ENCODE data around the gene JMJD4. TPM values are rescaled to one million over a fixed set of nuclear protein-coding genes. Genes with fewer than 3 reads are reported as not detected.

Gene JMJD4, protein sequence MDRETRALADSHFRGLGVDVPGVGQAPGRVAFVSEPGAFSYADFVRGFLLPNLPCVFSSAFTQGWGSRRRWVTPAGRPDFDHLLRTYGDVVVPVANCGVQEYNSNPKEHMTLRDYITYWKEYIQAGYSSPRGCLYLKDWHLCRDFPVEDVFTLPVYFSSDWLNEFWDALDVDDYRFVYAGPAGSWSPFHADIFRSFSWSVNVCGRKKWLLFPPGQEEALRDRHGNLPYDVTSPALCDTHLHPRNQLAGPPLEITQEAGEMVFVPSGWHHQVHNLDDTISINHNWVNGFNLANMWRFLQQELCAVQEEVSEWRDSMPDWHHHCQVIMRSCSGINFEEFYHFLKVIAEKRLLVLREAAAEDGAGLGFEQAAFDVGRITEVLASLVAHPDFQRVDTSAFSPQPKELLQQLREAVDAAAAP
- total RNA-seq = 42.9 and 43.3 TPM in 2 replicates

GRCh38 chr1:227734856-227735538 is at the start of gene JMJD4, which contains the start of gene SNAP47:
TSS of gene JMJD4 (minus strand) at chr1:227735302. CDS start at chr1:227735273, 29 bp downstream.
TSS of gene SNAP47 (plus strand) at chr1:227735435. CDS start at chr1:227747737, 12,302 bp downstream.

Other genes starting within 250 kb of the JMJD4 start
- 3.9 and 6.0 TPM in 2 replicates for gene ZNF678, start 171.7 kb downstream of the JMJD4 start, total RNA-seq
- gene SNAP47, start 133 bp upstream of the JMJD4 start, total RNA-seq = 53.4 and 53.9 TPM in 2 replicates
- gene PRSS38, start 80.4 kb upstream of the JMJD4 start, total RNA-seq = not detected in 2 replicates
- gene WNT9A, start 212.6 kb upstream of the JMJD4 start, total RNA-seq = 4.7 and 4.9 TPM in 2 replicates